Right hindlimb (tissue), 1 donor: ENCODE data around the gene UQCRQ.

Experiments
- DNase-seq: peaks from one replicate; pipeline ENCODE4 v3.0.0-alpha.2; 2018

Gene UQCRQ

GRCh38 chr5:132871459-132872284 is 5.2 kb downstream of the UQCRQ start:
- DNase-seq: no peak

- no peak for DNase-seq
Observed at GRCh38 chr5:132872788-132873118, 6.3 kb downstream of the UQCRQ start.

- DNase-seq: no peak
Observed at GRCh38 chr5:132873119-132873929, 6.9 kb downstream of the UQCRQ start, which contains the start of gene LEAP2. LEAP2 (plus strand) TSS chr5:132873668; CDS start chr5:132873695, 27 bp downstream.

- no peak for DNase-seq
Observed at GRCh38 chr5:132873930-132874271, 7.5 kb downstream of the UQCRQ start.

GRCh38 chr5:132876020-132876759 is 9.7 kb downstream of the UQCRQ start:
- DNase-seq: no peak

- no peak for DNase-seq
Observed at GRCh38 chr5:132877466-132877865, 11.0 kb downstream of the UQCRQ start.

- DNase-seq: no peak
Observed at GRCh38 chr5:132877938-132878337, 11.5 kb downstream of the UQCRQ start.

- DNase-seq: peak; percentile 40
Observed at GRCh38 chr5:132883261-132883834, 16.9 kb downstream of the UQCRQ start.

GRCh38 chr5:132884548-132884947 is 18.1 kb downstream of the UQCRQ start:
- no peak for DNase-seq

- no peak for DNase-seq
Observed at GRCh38 chr5:132886064-132886823, 19.8 kb downstream of the UQCRQ start.

GRCh38 chr5:132887283-132887682 is 20.8 kb downstream of the UQCRQ start:
- DNase-seq: no peak

GRCh38 chr5:132889501-132889900 is 23.1 kb downstream of the UQCRQ start:
- no peak for DNase-seq

GRCh38 chr5:132890817-132891216 is 24.4 kb downstream of the UQCRQ start:
- DNase-seq: no peak

GRCh38 chr5:132895719-132896305 is 29.4 kb downstream of the UQCRQ start:
- DNase-seq: no peak

GRCh38 chr5:132896685-132897084 is 30.2 kb downstream of the UQCRQ start:
- DNase-seq: no peak

GRCh38 chr5:132898094-132898493 is 31.7 kb downstream of the UQCRQ start:
- no peak for DNase-seq

- DNase-seq: no peak
Observed at GRCh38 chr5:132901036-132901435, 34.6 kb downstream of the UQCRQ start.

GRCh38 chr5:132901730-132902129 is 35.3 kb downstream of the UQCRQ start:
- no peak for DNase-seq

GRCh38 chr5:132905938-132906337 is 39.5 kb downstream of the UQCRQ start:
- DNase-seq: no peak

- no peak for DNase-seq
Observed at GRCh38 chr5:132907161-132907560, 40.7 kb downstream of the UQCRQ start.

- DNase-seq: no peak
Observed at GRCh38 chr5:132909702-132910101, 43.3 kb downstream of the UQCRQ start.

GRCh38 chr5:132915681-132916080 is 49.2 kb downstream of the UQCRQ start:
- DNase-seq: no peak
